ENCODE results near the gene GPR83. TPM values are rescaled to one million over a fixed set of nuclear protein-coding genes. Genes with fewer than 3 reads are reported as not detected.

Gene GPR83
- total and polyA plus RNA-seq, 2 experiments from 2014 or later, result 0.15 TPM; not detected in 1

DNA sequence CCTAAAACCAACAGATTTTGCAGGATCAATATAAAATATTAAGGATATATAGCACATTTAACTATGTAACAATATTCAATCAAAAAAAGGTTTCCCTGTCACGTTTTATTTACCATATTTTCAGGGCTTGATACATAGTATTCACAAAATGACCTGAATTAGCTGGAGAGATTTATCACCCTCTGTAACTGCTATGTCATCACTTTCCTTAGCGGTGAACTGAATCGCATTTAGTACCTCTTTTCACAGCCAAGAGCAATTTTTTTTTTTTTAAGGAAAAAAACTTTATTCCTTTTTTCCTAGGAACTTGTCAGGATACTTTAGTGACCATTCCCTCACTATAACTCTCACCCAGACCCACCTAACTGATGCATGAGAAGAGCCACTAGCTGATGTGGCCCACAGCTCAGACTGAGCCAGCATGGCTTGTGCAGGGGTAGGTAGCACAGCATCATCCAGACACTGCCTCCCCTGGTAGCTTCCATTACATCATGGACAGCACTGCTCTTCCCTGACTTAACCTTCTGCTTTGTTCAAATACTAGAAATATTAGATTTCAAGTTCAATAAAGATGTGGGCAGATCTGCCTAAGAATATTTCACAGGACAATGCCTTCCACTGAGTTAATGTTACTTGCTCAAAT is 17.0 kb upstream of the GPR83 start:
- Histone ChIP-seq H3K27ac (no peak overlapping the region), H3K27me3 (no peaks in the 10 kb centered on the region), H3K36me3 (peaks cover 10% of the 10 kb centered on the region), H3K4me3 (no peak overlapping the region), H3K4me1 (ENCODE audit: low read depth) (no peaks in the 10 kb centered on the region), H3K9me3 (ENCODE audit: low read depth) (no peaks in the 10 kb centered on the region)
- no peak for DNase-seq (ENCODE audit: low read depth in 1 of 2, low spot score in 1 of 2)
- no peak for TF ChIP-seq CTCF (IDR thresholded peaks at IDR 0.05; ENCODE audit: low read depth, low read length)

GRCh38 chr11:94417386-94417987 is 16.3 kb upstream of the GPR83 start:
- no peaks in the 10 kb centered on the region for H3K27me3 ChIP-seq
- peak; percentile 63 for TF ChIP-seq CTCF (IDR thresholded peaks at IDR 0.05; ENCODE audit: low read depth, low read length)
- no peaks in the 10 kb centered on the region for H3K9me3 ChIP-seq (ENCODE audit: low read depth)
- no peak overlapping the region for H3K27ac ChIP-seq
- no peaks in the 10 kb centered on the region for H3K4me1 ChIP-seq (ENCODE audit: low read depth)
- H3K4me3 ChIP-seq, result no peak overlapping the region
- peaks cover 10% of the 10 kb centered on the region for H3K36me3 ChIP-seq
- peak; percentile 11 to 68 for DNase-seq (ENCODE audit: low read depth in 1 of 2, low spot score in 1 of 2)

GRCh38 chr11:94405062-94405833 is 4.0 kb upstream of the GPR83 start:
- Histone ChIP-seq H3K9me3 (ENCODE audit: low read depth) (no peaks in the 10 kb centered on the region), H3K27me3 (peaks cover 23% of the 10 kb centered on the region), H3K36me3 (no peaks in the 10 kb centered on the region), H3K27ac (no peak overlapping the region), H3K4me1 (ENCODE audit: low read depth) (no peaks in the 10 kb centered on the region), H3K4me3 (no peak overlapping the region)
- DNase-seq (ENCODE audit: low read depth in 1 of 2, low spot score in 1 of 2), result no peak
- TF ChIP-seq CTCF (IDR thresholded peaks at IDR 0.05; ENCODE audit: low read depth, low read length), result no peak

DNA sequence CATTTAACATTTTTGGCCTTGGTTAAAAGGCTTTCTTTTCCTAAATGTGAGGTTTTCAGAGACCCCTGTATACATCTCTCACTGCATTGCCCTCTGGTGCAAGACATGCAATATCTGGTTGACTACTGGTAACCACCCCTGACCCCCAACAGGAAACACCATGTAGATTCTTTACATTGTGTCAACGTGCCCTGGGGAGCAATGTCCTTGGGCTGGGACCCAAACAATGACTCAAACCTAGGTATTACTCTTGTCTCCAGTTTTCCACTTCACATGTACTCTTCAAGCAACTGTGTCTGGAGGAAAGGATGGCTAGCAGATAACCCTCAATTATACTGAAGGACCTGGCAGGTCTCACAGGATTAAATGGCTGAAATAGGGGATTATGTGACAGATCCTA is 1.1 kb upstream of the GPR83 start:
- H3K9me3 ChIP-seq (ENCODE audit: low read depth), result no peaks in the 10 kb centered on the region
- TF ChIP-seq CTCF (IDR thresholded peaks at IDR 0.05; ENCODE audit: low read depth, low read length), result no peak
- no peak overlapping the region for H3K27ac ChIP-seq
- H3K4me3 ChIP-seq, result no peak overlapping the region
- no peaks in the 10 kb centered on the region for H3K36me3 ChIP-seq
- peaks cover 48% of the 10 kb centered on the region for H3K27me3 ChIP-seq
- no peak for DNase-seq (ENCODE audit: low read depth in 1 of 2, low spot score in 1 of 2)
- H3K4me1 ChIP-seq (ENCODE audit: low read depth), result no peaks in the 10 kb centered on the region

DNA sequence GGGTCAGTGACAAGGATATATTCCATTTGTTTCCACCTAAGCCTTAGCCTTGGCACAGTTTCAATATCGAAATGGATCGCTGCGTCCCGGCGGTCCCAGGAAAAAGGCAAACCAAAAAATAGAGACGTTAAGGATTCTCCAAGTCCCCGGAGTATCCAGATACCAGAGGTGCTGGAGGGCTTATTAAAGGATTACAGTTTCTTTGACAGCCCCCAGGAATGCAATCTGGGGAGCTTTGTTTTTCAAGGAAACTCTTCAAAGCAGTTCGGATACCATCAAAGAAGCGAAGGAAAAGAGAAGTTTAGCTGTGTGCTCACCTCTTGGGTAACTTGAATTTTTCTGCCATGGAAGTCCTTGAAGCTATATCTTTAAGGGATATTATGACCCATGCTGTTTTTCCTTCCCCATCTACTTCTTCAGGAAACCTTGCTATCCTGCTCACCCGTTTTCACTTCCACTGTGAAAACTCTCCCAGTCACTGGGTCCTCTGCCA is 600 bp upstream of the GPR83 start:
- peak overlapping the region; percentile 40 for H3K4me3 ChIP-seq
- no peak for DNase-seq (ENCODE audit: low read depth in 1 of 2, low spot score in 1 of 2)
- peaks cover 48% of the 10 kb centered on the region for H3K27me3 ChIP-seq
- no peaks in the 10 kb centered on the region for H3K4me1 ChIP-seq (ENCODE audit: low read depth)
- H3K9me3 ChIP-seq (ENCODE audit: low read depth), result no peaks in the 10 kb centered on the region
- no peak for TF ChIP-seq CTCF (IDR thresholded peaks at IDR 0.05; ENCODE audit: low read depth, low read length)
- no peak overlapping the region for H3K27ac ChIP-seq
- no peaks in the 10 kb centered on the region for H3K36me3 ChIP-seq
